Measurements from ENCODE around the gene SORBS2. TPM values are rescaled to one million over a fixed set of nuclear protein-coding genes. Genes with fewer than 3 reads are reported as not detected.
A peak's percentile ranks its signal among the peaks of the same experiment; 100 is the strongest.

Gene SORBS2
- total and polyA plus RNA-seq, 2 of the 8 experiments (the other 6 are each of a cell fraction or from before 2014, with no cell fraction given) = 73.0 to 87.1 TPM

DNA sequence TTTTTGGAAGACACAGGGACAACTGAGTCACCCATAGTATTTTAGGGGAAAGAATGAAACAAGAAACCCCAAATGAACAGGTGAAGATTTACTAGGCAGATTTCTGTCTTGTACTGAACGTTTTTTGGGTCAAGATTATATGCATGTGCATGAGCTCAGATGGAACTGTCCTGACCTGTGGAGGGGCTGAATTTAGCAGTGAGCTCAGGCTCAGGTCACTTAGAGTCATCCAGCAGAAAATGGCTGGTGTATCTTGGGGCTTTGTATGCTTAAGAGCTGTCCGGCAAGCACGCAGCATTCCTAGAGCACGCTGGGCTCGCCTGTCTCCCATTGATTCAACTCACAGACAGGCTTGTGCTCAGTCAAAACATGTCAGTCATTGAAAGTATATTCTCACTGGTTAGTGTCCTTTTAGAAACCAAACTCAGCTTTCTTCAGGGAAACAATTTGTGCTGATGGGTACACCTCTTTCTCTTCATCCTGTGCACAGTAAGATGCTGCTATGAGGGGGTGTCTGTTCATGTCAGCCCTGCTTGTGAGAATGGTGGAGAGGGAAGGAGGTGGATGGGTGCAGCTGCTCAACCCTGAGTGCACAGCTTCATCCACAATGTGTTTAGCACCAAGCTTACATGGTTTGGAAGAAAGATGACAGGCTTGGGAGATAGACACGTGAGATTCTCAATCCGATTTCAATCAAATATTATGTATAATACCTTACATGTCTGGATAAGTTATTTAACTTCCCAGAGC is 229.2 kb downstream of the SORBS2 start:
- Histone ChIP-seq H2AK5ac (ENCODE audit: low read depth, low read length) (no peak overlapping the region), H3K79me1 (ENCODE audit: low read depth, low read length) (no peaks in the 10 kb centered on the region), H2BK12ac (ENCODE audit: low read depth, low read length) (0 out of 2 replicates have a peak overlapping the region, but pooled peaks have one; percentile 1), H3K36me3 (ENCODE audit: control insufficient read depth in 2 of 4, insufficient read depth in 4 of 4, low read length in 3 of 4) (no peaks in the 10 kb centered on the region), H3K79me2 (ENCODE audit: control insufficient read depth in 1 of 2, insufficient read depth in 2 of 2, low read length in 2 of 2) (no peaks in the 10 kb centered on the region), H4K91ac (replicated peaks; ENCODE audit: insufficient read length, low read length) (peak overlapping the region; percentile 52), H3K9me3 (ENCODE audit: insufficient read depth in 2 of 2, low read depth in 1 of 2, low read length in 1 of 2) (0 out of 4 replicates have a peak, but pooled peaks cover 0 to 2% of the 10 kb centered on the region in 2 experiments), H4K8ac (ENCODE audit: extremely low read depth, insufficient read depth, low read length) (no peak overlapping the region), H3K4me1 (replicated peaks in 1 of 4; ENCODE audit: control insufficient read depth in 3 of 4, insufficient read depth in 4 of 4, low read length in 3 of 4) (peaks cover 3 to 13% (median 8%) of the 10 kb centered on the region in 4 experiments), H3K18ac (ENCODE audit: extremely low read depth, low read length) (no peak overlapping the region), H2BK120ac (replicated peaks; ENCODE audit: low read depth, low read length) (peak overlapping the region; percentile 41), H3K23me2 (ENCODE audit: low read depth, low read length) (no peaks in the 10 kb centered on the region; the same call in 1 of the 2 replicates), H3K4me3 (ENCODE audit: extremely low read depth in 1 of 4, insufficient read depth in 2 of 4, low read depth in 3 of 4, low read length in 4 of 4) (no peak overlapping the region), H2AFZ (ENCODE audit: low read length) (0 out of 2 replicates have a peak overlapping the region, but pooled peaks have one; percentile 5), H3K23ac (ENCODE audit: insufficient read length) (no peak overlapping the region), H2BK15ac (ENCODE audit: low read length) (no peak overlapping the region), H3K4me2 (ENCODE audit: insufficient read depth in 1 of 2, low read depth in 2 of 2, low read length in 2 of 2) (no peak overlapping the region), H3K56ac (replicated peaks; ENCODE audit: insufficient read length, low read depth, low read length) (no peak overlapping the region), H3K27ac (ENCODE audit: low read depth, low read length) (no peak overlapping the region), H2BK5ac (ENCODE audit: low read depth, low read length) (no peak overlapping the region), H3K4ac (replicated peaks; ENCODE audit: insufficient read length, low read depth, low read length) (no peak overlapping the region), H4K20me1 (replicated peaks in 1 of 2; ENCODE audit: control insufficient read depth in 1 of 2, insufficient read depth in 2 of 2, low read length in 2 of 2) (no peaks in the 10 kb centered on the region), H3K27me3 (replicated peaks in 1 of 4; ENCODE audit: control insufficient read depth in 3 of 4, extremely low read depth in 1 of 4, insufficient read depth in 3 of 4, low read length in 3 of 4) (peaks cover 0 to 2% (median 0%) of the 10 kb centered on the region in 4 experiments; a peak in 1 of 7 replicates), H3K9ac (replicated peaks in 1 of 4; ENCODE audit: extremely low read depth in 1 of 4, low read depth in 3 of 4, low read length in 3 of 4) (no peak overlapping the region), H2BK20ac (ENCODE audit: low read length) (no peak overlapping the region), H4K5ac (ENCODE audit: insufficient read length, low read depth, low read length) (peak overlapping the region; percentile 52), H3K14ac (ENCODE audit: insufficient read length) (no peak overlapping the region)
- 82% methylated on average over 7 of the region's 7 CpGs; no CpG with 5 or more reads in 1 of the 2 experiments for WGBS, 2 experiments (ENCODE audit: extremely low coverage in 1 of 2, insufficient coverage in 1 of 2, insufficient read length in 1 of 2, insufficient replicate concordance in 2 of 2, low coverage in 1 of 2, low lambda C conversion rate in 2 of 2, missing lambda C conversion rate in 1 of 2)
- POLR2A ChIA-PET (ENCODE audit: partially characterized antibody) = interaction anchor here (0.7 kb wide), 1 partner anchor 1129 kb away, joined by 3 read pairs; no protein-coding TSS in a partner anchor
- CTCF ChIA-PET (ENCODE audit: partially characterized antibody) = interaction anchor here (0.6 to 2.4 kb wide), 6 partner anchors 8 to 554 kb away, joined by 3 to 12 read pairs (median 3); no protein-coding TSS in a partner anchor
- DNase-seq (ENCODE audit: low read depth in 1 of 2, low spot score in 2 of 2) (no peak), FAIRE-seq (no peak)
- TF ChIP-seq CHD2 (IDR thresholded peaks at IDR 0.05; ENCODE audit: low read length) = no peak
- no peak for TF ChIP-seq CHD1 (IDR thresholded peaks at IDR 0.05; ENCODE audit: low read depth, low read length)
- TF ChIP-seq KDM1A (IDR thresholded peaks at IDR 0.05; ENCODE audit: borderline replicate concordance, low read length) = no peak
- no peak for TF ChIP-seq EZH2 (IDR thresholded peaks at IDR 0.05; ENCODE audit: low read depth, low read length, severe bottlenecking)
- no peak for TF ChIP-seq TCF12 (IDR thresholded peaks at IDR 0.05; ENCODE audit: low read depth, low read length)
- TF ChIP-seq, protein P1, sequence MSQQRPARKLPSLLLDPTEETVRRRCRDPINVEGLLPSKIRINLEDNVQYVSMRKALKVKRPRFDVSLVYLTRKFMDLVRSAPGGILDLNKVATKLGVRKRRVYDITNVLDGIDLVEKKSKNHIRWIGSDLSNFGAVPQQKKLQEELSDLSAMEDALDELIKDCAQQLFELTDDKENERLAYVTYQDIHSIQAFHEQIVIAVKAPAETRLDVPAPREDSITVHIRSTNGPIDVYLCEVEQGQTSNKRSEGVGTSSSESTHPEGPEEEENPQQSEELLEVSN (IDR thresholded peaks at IDR 0.05) = no peak
- no peak for TF ChIP-seq SIRT6 (IDR thresholded peaks at IDR 0.05; ENCODE audit: low read length)
